ENCODE data around the gene ADAMTS13.

Gene ADAMTS13

DNA sequence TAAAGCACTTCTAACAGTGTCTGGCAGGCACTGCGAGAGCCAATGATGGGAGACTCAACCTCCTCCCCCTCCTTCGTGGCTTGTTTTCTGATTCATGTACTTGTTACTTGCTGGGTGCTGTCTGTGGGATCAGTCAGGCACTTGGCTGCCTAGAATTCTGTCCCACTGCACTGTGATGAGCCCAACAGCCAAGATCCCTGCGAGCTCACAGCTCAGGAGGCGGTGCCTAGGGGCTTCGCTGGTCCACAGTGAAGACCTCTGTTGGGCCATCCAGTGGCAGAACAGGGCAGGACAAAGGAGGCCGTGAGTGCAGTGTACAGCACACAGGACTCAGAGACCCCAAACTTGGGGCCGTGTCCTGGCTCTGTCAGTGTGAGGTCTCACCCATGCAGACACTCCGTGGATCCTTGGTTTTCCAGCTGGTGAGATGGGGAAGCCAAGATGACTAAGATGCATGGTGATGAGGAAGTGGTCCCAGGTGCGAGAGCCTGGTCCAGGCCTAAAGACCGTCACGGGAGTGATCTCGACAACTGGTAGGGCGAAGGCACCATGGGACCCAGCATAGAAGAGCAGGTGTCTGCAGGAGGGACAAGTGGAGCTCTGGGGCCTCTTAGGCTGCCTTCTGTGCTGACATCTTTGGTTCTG lies 83.1 kb downstream of the ADAMTS13 start:
- TF ChIP-seq, protein P1, sequence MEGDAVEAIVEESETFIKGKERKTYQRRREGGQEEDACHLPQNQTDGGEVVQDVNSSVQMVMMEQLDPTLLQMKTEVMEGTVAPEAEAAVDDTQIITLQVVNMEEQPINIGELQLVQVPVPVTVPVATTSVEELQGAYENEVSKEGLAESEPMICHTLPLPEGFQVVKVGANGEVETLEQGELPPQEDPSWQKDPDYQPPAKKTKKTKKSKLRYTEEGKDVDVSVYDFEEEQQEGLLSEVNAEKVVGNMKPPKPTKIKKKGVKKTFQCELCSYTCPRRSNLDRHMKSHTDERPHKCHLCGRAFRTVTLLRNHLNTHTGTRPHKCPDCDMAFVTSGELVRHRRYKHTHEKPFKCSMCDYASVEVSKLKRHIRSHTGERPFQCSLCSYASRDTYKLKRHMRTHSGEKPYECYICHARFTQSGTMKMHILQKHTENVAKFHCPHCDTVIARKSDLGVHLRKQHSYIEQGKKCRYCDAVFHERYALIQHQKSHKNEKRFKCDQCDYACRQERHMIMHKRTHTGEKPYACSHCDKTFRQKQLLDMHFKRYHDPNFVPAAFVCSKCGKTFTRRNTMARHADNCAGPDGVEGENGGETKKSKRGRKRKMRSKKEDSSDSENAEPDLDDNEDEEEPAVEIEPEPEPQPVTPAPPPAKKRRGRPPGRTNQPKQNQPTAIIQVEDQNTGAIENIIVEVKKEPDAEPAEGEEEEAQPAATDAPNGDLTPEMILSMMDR (IDR thresholded peaks at IDR 0.05; ENCODE audit: control insufficient read depth, insufficient read depth, low read depth, low read length, missing control alignments), result no peak
- DNase-seq (ENCODE audit: low read depth), result no peak
- no peak overlapping the region for H3K4me3 ChIP-seq (ENCODE audit: control insufficient read depth, low read depth, low read length)

DNA sequence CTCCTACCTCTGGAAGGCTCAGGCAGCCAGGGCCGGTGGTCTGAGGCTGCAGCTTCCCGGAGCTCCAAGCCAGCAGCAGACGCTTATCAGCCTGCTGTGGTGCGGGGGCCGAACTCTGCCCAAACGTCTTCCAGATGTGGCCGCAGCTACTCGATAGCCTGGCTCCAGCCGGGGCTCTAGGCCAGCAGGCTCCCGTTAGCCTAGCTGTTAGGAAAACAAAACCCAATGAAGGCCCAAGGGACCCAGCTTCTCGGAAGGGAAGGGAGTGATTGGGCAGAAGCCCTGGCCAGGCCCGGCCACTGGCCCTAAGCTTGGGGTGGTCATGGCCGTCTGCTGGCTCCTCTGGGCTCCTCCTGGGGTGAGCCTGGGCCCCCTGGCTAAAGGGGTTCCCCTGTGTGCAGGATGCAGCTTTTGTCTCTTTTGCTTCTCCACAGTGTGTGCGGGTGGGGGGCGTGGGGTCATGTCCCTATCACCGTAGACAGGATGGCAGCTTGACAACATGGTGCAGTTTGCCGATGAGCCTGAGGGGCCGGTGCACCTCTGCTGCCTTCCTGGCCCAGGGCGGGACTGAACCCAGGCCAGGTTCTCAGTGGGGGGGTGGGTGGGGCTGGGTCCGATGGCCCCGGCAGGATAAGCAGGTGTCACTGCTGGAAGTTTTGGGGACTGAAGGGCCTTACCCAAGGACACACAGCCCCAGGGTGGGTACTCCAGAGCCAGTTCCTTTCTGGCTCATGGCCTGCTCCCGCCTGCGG lies 83.9 kb downstream of the ADAMTS13 start:
- TF ChIP-seq, protein P1 (IDR thresholded peaks at IDR 0.05; ENCODE audit: control insufficient read depth, insufficient read depth, low read depth, low read length, missing control alignments), result no peak
- no peak overlapping the region for H3K4me3 ChIP-seq (ENCODE audit: control insufficient read depth, low read depth, low read length)
- DNase-seq (ENCODE audit: low read depth), result peak; percentile 23

DNA sequence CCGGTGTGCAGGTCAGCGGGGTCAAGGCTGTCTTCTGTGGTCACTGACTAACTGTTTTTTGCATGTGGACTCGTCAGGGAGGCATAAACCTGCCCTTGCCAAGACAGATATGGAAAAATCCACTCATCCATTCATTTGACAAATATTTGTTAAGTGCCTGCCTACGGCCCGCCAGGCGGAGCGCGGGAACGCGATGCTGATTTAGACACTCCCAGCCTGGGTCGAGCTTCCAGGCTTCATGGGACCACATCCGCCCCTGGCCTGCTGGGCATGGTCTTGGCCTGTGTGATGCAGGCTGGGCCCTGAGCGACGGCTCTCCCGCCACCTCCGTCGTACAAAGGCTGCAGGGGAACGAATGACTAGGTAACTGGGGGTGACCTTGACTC lies 84.5 kb downstream of the ADAMTS13 start:
- DNase-seq (ENCODE audit: low read depth), result peak; percentile 83
- TF ChIP-seq, protein P1 (IDR thresholded peaks at IDR 0.05; ENCODE audit: control insufficient read depth, insufficient read depth, low read depth, low read length, missing control alignments), result peak; percentile 39
- no peak overlapping the region for H3K4me3 ChIP-seq (ENCODE audit: control insufficient read depth, low read depth, low read length)

DNA sequence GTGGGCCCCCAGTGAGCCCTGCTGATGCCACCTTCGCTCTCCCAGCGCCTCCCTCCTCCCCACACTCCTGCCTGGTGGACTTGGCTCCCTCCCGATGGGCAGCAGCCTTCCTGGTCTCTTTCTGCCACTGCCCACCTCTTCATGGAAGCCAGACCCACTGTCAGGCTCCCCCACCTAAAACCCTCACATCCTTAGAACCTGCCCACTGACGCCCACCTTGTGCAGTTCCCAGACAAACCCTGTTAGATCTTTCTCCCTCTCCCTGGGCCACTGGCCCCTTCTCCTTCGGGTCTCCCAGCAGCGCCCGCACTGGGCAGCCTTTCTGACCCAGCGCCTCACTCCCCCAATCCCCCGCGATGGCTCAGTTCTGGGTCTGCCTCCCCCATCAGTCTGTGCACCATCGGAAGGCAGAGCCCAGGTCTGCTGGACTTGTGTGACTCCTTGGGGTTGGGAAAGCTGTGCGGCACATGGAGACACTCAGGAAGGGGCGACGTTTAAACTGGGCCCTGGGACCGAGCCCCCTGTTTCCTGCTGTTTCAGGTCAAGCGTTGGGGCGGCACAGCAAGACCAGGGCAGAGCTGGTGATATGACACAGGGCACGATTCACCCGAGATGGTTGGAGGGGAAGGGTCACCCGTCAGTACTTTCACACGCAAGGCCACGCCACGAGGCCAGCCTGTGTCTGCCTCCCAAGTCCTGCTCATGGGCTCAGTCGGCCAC lies 85.2 kb downstream of the ADAMTS13 start:
- DNase-seq (ENCODE audit: low read depth), result no peak
- TF ChIP-seq, protein P1 (IDR thresholded peaks at IDR 0.05; ENCODE audit: control insufficient read depth, insufficient read depth, low read depth, low read length, missing control alignments), result no peak
- no peak overlapping the region for H3K4me3 ChIP-seq (ENCODE audit: control insufficient read depth, low read depth, low read length)

DNA sequence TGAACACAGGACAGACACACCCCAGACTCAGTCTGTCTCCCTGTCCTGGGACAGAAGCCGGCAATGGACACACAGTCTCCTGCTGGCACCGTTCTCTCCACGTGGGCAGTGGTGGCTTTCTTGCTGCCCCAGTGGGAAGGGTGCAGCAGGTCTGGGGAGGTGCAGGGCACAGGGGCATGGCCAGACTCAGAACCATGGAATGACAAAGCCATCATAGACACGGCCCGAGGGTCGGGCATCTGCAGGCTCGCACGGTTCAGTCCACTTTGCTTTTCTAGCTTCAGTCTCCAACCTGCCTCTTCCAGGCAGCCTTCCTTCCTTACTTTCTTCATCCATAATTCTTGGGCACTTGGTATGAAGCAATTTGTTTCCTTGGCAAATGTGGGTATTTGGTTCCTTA lies 85.9 kb downstream of the ADAMTS13 start:
- H3K4me3 ChIP-seq (ENCODE audit: control insufficient read depth, low read depth, low read length), result no peak overlapping the region
- no peak for DNase-seq (ENCODE audit: low read depth)
- TF ChIP-seq, protein P1 (IDR thresholded peaks at IDR 0.05; ENCODE audit: control insufficient read depth, insufficient read depth, low read depth, low read length, missing control alignments), result no peak
